Measurements from ENCODE around the gene MGLL. TPM values are rescaled to one million over a fixed set of nuclear protein-coding genes. Genes with fewer than 3 reads are reported as not detected.

The MGLL gene
- total RNA-seq, 1 donor from 2014 or later = 0.43 TPM

DNA sequence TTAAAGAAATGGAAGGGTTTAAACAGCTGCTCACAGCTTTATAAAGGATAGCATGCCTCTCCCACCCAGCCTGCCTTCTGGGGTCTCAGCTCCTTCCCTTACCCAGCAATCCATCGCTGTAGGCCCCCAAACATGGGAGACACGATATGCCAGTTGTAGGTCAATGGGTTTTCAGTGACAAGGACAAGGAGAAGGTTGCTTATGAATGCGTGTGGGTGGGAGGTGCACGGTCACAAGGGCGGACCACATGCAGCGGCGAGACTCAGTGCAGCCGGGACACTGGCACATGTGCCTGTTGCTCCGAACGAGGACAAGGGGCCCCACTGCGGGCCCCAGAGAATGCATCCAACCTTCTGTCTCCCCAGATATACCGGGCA lies 67.0 kb downstream of the MGLL start:
- DNase-seq (ENCODE audit: low spot score, unreplicated experiment) = no peak
- peaks cover 21% of the 10 kb centered on the region for H3K27me3 Mint-ChIP-seq
- H3K27ac Mint-ChIP-seq = no peak overlapping the region
- TF ChIP-seq, protein P1, sequence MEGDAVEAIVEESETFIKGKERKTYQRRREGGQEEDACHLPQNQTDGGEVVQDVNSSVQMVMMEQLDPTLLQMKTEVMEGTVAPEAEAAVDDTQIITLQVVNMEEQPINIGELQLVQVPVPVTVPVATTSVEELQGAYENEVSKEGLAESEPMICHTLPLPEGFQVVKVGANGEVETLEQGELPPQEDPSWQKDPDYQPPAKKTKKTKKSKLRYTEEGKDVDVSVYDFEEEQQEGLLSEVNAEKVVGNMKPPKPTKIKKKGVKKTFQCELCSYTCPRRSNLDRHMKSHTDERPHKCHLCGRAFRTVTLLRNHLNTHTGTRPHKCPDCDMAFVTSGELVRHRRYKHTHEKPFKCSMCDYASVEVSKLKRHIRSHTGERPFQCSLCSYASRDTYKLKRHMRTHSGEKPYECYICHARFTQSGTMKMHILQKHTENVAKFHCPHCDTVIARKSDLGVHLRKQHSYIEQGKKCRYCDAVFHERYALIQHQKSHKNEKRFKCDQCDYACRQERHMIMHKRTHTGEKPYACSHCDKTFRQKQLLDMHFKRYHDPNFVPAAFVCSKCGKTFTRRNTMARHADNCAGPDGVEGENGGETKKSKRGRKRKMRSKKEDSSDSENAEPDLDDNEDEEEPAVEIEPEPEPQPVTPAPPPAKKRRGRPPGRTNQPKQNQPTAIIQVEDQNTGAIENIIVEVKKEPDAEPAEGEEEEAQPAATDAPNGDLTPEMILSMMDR (IDR thresholded peaks at IDR 0.05; ENCODE audit: unreplicated experiment) = no peak
- no peaks in the 10 kb centered on the region for H3K4me1 Mint-ChIP-seq (ENCODE audit: low read depth)
- no peaks in the 10 kb centered on the region for H3K36me3 Mint-ChIP-seq (ENCODE audit: insufficient read depth)
- H3K9me3 Mint-ChIP-seq (ENCODE audit: low read depth) = no peaks in the 10 kb centered on the region
- no peak overlapping the region for H3K4me3 Mint-ChIP-seq (ENCODE audit: low read depth)

DNA sequence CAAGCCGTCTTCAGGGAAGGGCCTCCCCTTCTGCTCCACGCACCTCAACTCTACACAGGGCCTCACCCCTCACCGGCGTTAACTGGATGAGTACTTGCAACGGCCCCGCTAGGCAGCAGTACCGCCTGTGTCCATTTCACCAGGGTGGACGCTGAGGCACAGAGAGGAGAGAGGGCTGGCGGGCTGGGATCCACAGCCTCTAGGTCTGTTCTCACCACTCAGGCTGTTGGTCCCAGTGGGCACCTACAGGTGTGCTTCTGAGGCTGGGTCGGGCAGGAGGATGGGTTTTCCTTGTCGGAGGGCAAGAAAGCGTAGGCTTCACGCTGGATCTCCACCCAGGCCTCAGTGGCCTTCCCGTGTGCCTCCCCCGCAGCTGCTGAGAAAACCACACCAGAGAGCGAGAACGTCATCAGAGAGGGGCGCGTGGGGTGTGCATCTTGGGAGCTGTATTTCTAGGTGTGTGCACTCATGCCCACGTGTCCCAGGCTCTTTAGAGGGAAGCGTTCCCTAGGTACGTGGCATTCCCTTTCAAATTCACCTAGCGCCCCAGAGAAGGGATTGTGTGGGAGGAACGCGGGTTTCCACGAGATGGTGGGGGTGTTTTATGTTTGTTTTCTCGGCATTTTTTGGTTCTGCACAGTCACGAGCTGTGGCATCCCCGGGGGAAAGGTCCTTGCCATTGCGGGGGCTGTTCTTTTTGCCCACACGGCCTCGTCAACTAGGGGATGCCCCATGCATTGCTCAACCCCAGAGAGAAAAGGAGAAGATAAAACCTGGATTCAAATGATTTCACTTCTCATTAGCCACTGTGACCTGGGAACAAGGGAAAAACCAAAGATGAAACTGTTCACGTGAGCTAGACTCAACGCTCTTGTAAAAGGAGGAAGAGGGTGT lies 67.7 kb downstream of the MGLL start:
- H3K4me1 Mint-ChIP-seq (ENCODE audit: low read depth) = no peaks in the 10 kb centered on the region
- TF ChIP-seq, protein P1 (IDR thresholded peaks at IDR 0.05; ENCODE audit: unreplicated experiment) = no peak
- no peak overlapping the region for H3K4me3 Mint-ChIP-seq (ENCODE audit: low read depth)
- H3K27me3 Mint-ChIP-seq = peaks cover 20% of the 10 kb centered on the region
- no peak for DNase-seq (ENCODE audit: low spot score, unreplicated experiment)
- H3K36me3 Mint-ChIP-seq (ENCODE audit: insufficient read depth) = no peaks in the 10 kb centered on the region
- no peaks in the 10 kb centered on the region for H3K9me3 Mint-ChIP-seq (ENCODE audit: low read depth)
- peak overlapping the region; percentile 49 for H3K27ac Mint-ChIP-seq

DNA sequence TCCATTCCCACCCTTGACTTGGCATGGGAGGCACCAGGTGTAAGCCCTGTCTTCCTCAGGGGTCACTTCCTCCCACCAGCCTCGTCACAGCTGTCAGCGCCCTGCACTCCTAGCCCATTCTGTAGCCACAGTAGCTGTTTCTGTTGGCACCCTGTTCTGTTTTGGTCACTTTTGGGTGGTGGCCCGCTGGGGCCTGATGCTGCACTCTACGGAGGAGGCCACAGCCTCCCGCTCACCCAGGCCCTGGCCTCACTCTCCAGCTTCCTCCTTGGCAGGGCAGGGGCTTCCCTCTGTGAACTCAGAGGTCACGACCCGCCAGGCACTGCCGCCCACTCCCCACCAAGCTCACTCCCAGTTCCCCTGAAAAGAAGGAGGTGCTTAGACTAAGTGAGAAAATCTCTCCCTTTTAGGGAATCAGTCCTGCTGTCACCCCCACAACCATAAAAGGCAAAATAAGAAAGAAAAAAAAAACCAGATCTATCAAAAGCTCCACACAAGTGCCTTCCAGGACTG lies 68.4 kb downstream of the MGLL start:
- no peaks in the 10 kb centered on the region for H3K9me3 Mint-ChIP-seq (ENCODE audit: low read depth)
- H3K27me3 Mint-ChIP-seq = peaks cover 21% of the 10 kb centered on the region
- H3K27ac Mint-ChIP-seq = no peak overlapping the region
- no peaks in the 10 kb centered on the region for H3K36me3 Mint-ChIP-seq (ENCODE audit: insufficient read depth)
- no peak overlapping the region for H3K4me3 Mint-ChIP-seq (ENCODE audit: low read depth)
- no peaks in the 10 kb centered on the region for H3K4me1 Mint-ChIP-seq (ENCODE audit: low read depth)
- TF ChIP-seq, protein P1 (IDR thresholded peaks at IDR 0.05; ENCODE audit: unreplicated experiment) = no peak
- no peak for DNase-seq (ENCODE audit: low spot score, unreplicated experiment)

DNA sequence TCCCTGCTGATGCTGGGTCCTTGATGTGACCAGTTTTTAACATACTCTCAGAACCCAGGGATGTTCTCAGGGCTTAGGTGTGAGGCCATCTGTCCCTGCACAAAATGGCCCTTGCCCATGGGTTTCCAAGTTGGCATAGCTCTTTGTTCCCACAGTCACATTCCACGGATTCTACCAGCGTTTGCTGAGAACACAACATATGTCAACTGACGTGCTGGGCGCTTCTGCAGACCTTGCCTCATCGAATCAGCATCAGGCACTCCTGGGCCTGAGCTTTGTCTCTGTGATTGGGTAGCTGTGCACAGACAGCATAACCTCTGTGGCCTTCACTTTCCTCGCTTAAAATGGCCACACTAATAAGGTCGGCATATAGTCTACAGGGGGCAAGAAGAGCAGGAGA lies 69.0 kb downstream of the MGLL start:
- H3K36me3 Mint-ChIP-seq (ENCODE audit: insufficient read depth) = no peaks in the 10 kb centered on the region
- H3K27me3 Mint-ChIP-seq = peaks cover 25% of the 10 kb centered on the region

DNA sequence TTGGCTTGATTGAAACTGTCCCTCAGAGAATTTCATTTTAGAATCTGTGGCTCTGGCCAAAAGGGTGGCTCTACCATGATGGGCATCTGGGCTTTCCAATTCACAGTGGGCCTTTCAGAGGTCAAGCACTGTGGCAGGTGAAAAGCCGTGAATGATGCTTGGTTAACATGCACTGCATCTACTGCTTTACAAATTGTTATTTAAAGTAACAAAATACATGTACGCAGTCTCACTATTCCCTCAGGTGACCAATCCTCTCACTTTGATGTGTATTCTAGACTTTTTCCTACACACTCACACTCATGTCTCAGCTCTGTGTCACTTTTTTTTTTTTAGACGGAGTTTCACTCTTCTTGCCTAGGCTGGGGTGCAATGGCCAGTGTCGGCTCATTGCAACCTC lies 70.5 kb downstream of the MGLL start:
- Mint-ChIP-seq H3K27me3 (peaks cover 22% of the 10 kb centered on the region), H3K9me3 (ENCODE audit: low read depth) (no peaks in the 10 kb centered on the region), H3K4me1 (ENCODE audit: low read depth) (no peaks in the 10 kb centered on the region), H3K27ac (no peak overlapping the region), H3K4me3 (ENCODE audit: low read depth) (no peak overlapping the region), H3K36me3 (ENCODE audit: insufficient read depth) (no peaks in the 10 kb centered on the region)
- no peak for DNase-seq (ENCODE audit: low spot score, unreplicated experiment)
- TF ChIP-seq, protein P1 (IDR thresholded peaks at IDR 0.05; ENCODE audit: unreplicated experiment) = no peak

More for the DNA sequence above, 69.0 kb downstream of the MGLL start:
- no peak overlapping the region for H3K4me3 Mint-ChIP-seq (ENCODE audit: low read depth)
- no peaks in the 10 kb centered on the region for H3K9me3 Mint-ChIP-seq (ENCODE audit: low read depth)
- no peaks in the 10 kb centered on the region for H3K4me1 Mint-ChIP-seq (ENCODE audit: low read depth)
- no peak overlapping the region for H3K27ac Mint-ChIP-seq
- DNase-seq (ENCODE audit: low spot score, unreplicated experiment) = no peak
- TF ChIP-seq, protein P1 (IDR thresholded peaks at IDR 0.05; ENCODE audit: unreplicated experiment) = no peak
